Measurements from ENCODE around the gene JAKMIP1.

JAKMIP1 gene

GRCh38 chr4:6064383-6064782, 136.0 kb downstream of the JAKMIP1 start:
- TF ChIP-seq CTCF (IDR thresholded peaks at IDR 0.05; ENCODE audit: poor library complexity, severe bottlenecking), result no peak
- H3K27me3 ChIP-seq (ENCODE audit: insufficient read depth, poor library complexity, severe bottlenecking), result peaks cover 3% of the 10 kb centered on the region
- no peaks in the 10 kb centered on the region for H3K4me1 ChIP-seq (ENCODE audit: insufficient read depth, poor library complexity, severe bottlenecking)
- no peaks in the 10 kb centered on the region for H3K36me3 ChIP-seq (ENCODE audit: low read depth)
- peaks cover 7% of the 10 kb centered on the region for H3K9me3 ChIP-seq (ENCODE audit: severe bottlenecking)
- ATAC-seq (ENCODE audit: low read depth) (no peak), DNase-seq (ENCODE audit: low spot score) (no peak)
- H3K4me3 ChIP-seq (ENCODE audit: severe bottlenecking), result no peak overlapping the region
- H3K27ac ChIP-seq (ENCODE audit: poor library complexity, severe bottlenecking), result no peak overlapping the region

DNA sequence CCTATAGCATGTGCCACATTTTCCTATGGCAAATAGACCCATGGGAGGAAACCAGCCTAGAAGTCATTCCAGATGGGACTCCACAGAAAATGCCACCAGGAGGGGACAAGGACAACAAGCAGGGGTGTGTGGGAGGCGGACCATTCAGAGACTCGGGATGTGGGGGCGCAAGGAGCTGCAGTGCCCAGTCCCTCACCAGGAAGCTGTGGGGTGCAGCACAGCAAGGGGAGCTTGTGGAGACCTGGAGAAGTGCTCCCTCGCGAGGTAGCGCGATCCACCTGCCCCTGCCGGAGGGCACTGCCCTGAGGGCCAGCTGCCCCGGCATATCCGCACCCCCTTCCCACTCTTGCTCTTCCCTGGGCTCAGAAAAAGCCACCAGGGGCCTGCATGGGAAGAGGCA, 136.7 kb downstream of the JAKMIP1 start:
- Histone ChIP-seq H3K27me3 (ENCODE audit: insufficient read depth, poor library complexity, severe bottlenecking) (peaks cover 3% of the 10 kb centered on the region), H3K4me3 (ENCODE audit: severe bottlenecking) (no peak overlapping the region), H3K36me3 (ENCODE audit: low read depth) (no peaks in the 10 kb centered on the region), H3K4me1 (ENCODE audit: insufficient read depth, poor library complexity, severe bottlenecking) (no peaks in the 10 kb centered on the region), H3K9me3 (ENCODE audit: severe bottlenecking) (peaks cover 11% of the 10 kb centered on the region), H3K27ac (ENCODE audit: poor library complexity, severe bottlenecking) (no peak overlapping the region)
- TF ChIP-seq CTCF (IDR thresholded peaks at IDR 0.05; ENCODE audit: poor library complexity, severe bottlenecking), result no peak
- no peak for ATAC-seq (ENCODE audit: low read depth)
- DNase-seq (ENCODE audit: low spot score), result no peak

GRCh38 chr4:6062133-6062532, 138.2 kb downstream of the JAKMIP1 start:
- H3K27me3 ChIP-seq (ENCODE audit: insufficient read depth, poor library complexity, severe bottlenecking), result peaks cover 3% of the 10 kb centered on the region
- H3K4me1 ChIP-seq (ENCODE audit: insufficient read depth, poor library complexity, severe bottlenecking), result no peaks in the 10 kb centered on the region
- no peak overlapping the region for H3K27ac ChIP-seq (ENCODE audit: poor library complexity, severe bottlenecking)
- H3K4me3 ChIP-seq (ENCODE audit: severe bottlenecking), result no peak overlapping the region
- no peak for TF ChIP-seq CTCF (IDR thresholded peaks at IDR 0.05; ENCODE audit: poor library complexity, severe bottlenecking)
- no peak for ATAC-seq (ENCODE audit: low read depth)
- peaks cover 17% of the 10 kb centered on the region for H3K9me3 ChIP-seq (ENCODE audit: severe bottlenecking)
- DNase-seq (ENCODE audit: low spot score), result no peak
- no peaks in the 10 kb centered on the region for H3K36me3 ChIP-seq (ENCODE audit: low read depth)

GRCh38 chr4:6059375-6059805, 141.0 kb downstream of the JAKMIP1 start:
- no peaks in the 10 kb centered on the region for H3K36me3 ChIP-seq (ENCODE audit: low read depth)
- no peaks in the 10 kb centered on the region for H3K4me1 ChIP-seq (ENCODE audit: insufficient read depth, poor library complexity, severe bottlenecking)
- no peak overlapping the region for H3K4me3 ChIP-seq (ENCODE audit: severe bottlenecking)
- no peak overlapping the region for H3K27ac ChIP-seq (ENCODE audit: poor library complexity, severe bottlenecking)
- ATAC-seq (ENCODE audit: low read depth), result no peak
- H3K9me3 ChIP-seq (ENCODE audit: severe bottlenecking), result peaks cover 17% of the 10 kb centered on the region
- TF ChIP-seq CTCF (IDR thresholded peaks at IDR 0.05; ENCODE audit: poor library complexity, severe bottlenecking), result no peak
- no peaks in the 10 kb centered on the region for H3K27me3 ChIP-seq (ENCODE audit: insufficient read depth, poor library complexity, severe bottlenecking)
- DNase-seq (ENCODE audit: low spot score), result no peak

DNA sequence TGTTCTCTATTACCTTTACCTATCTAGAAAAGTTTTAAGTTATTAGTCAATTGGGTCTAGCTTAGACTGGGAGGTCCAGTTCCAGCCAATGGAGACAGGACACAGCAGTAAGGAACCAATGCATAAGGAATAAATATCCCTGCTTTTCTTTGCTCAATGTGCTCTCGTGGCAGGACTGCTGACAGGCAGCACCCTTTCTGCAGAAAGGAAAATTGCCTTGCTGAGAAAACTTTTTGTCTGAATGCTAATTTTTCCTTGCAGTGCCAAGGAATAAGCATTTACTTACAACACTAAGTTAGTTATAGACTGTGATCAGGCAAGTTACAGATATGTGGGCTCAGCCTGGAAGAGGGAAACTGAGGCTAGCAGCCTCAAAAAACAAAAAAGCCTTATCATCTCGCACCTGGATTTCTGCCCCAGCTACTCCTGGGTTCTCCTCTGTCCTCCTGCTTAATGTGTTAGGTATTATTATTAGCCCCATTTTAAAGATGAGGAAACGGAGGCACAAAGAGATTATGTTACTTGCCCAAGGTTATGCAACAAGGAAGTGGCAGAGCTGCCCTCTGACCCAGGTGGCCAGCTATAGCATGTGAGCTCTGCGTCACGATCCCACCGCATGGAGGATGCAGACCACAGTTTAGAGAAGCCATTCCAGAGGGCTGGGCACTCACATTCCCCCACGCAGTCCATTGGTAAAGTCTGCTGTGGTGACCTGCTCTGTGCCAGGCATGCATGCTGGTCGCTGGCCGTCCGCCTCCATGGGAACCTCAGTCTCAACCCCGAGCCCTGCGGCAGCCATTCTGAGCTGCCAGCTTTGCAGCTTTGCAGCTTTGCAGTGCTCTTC, 141.6 kb downstream of the JAKMIP1 start:
- ATAC-seq (ENCODE audit: low read depth), result no peak

More for the DNA sequence above, 141.6 kb downstream of the JAKMIP1 start:
- TF ChIP-seq CTCF (IDR thresholded peaks at IDR 0.05; ENCODE audit: poor library complexity, severe bottlenecking), result no peak
- Histone ChIP-seq H3K4me3 (ENCODE audit: severe bottlenecking) (no peak overlapping the region), H3K4me1 (ENCODE audit: insufficient read depth, poor library complexity, severe bottlenecking) (no peaks in the 10 kb centered on the region), H3K36me3 (ENCODE audit: low read depth) (no peaks in the 10 kb centered on the region), H3K27ac (ENCODE audit: poor library complexity, severe bottlenecking) (no peak overlapping the region), H3K9me3 (ENCODE audit: severe bottlenecking) (peaks cover 17% of the 10 kb centered on the region), H3K27me3 (ENCODE audit: insufficient read depth, poor library complexity, severe bottlenecking) (no peaks in the 10 kb centered on the region)
- DNase-seq (ENCODE audit: low spot score), result no peak
